Stimulated activated CD4-positive, alpha-beta T cell treated with anti-CD3 and anti-CD28 coated beads, Interleukin-12 subunit alpha, Interleukin-12 subunit beta, amount 100 ng/mL, for 4 hours (primary cell): ENCODE data around the gene COL11A2.
"Not testable (repeated sequence)": the region's sequence is repeated elsewhere in the genome, so short reads cannot be mapped to it uniquely, and the experiment has no call there.

Experiments used
- DNase-seq: peaks from one replicate; pipeline ENCODE4 v3.0.0-alpha.2; 2020

The COL11A2 gene

DNA sequence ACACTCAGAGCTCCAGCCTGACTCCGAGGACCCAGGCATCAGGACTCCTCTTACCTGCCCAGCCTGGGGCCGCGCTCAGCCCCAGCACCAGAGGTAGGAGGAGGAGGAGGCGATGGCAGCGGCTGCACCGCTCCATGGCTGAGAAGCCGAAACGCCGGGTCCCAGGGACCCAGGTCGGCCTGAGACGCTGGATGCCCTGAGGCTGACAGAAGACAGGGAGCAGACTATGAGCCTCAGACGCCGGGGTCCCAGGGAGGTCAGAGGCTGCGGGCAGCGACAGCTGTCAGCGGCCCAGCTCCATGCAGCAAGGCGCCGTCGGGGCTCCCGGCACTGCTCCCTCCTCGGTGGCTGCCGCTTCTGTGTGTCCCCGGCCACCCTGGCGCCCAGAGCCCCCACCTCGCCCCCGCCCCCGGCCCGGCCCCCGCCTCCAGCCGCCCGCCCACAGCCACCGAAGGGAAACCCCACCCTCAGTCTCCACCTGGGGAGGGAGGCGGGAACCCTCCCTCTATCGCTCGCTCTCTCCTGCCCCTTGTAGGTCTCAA is at the start of gene COL11A2:
Gene COL11A2 (minus strand): TSS at position 363 of the 542 bp plus-strand sequence. CDS start 227 bp downstream, at position 136.
- no peak for DNase-seq

- DNase-seq: no peak
Measured at GRCh38 chr6:33241968-33242367, 49.7 kb upstream of the COL11A2 start.

DNA sequence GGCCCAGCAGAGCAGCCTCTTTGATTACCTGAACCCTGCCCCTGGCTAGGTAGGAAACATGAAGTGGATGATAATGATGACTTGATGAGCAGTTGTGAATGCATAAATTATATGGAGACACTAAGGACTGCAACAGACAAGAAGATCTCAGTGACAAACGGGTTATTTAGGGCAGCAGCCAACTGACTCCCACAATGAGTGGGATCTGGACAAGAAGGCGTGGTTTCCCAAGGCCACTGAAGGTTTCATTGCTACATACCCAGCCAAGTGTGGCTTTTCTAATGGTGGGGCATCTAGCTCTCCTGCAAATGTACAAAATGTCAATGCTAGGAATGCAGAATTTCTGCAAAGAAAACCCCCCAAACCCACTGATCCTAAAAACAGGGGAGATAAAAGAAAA is 45.5 kb upstream of the COL11A2 start:
- no peak for DNase-seq

GRCh38 chr6:33236852-33237251 is 44.6 kb upstream of the COL11A2 start:
- no peak for DNase-seq

GRCh38 chr6:33236328-33236727 is 44.1 kb upstream of the COL11A2 start:
- DNase-seq: no peak

GRCh38 chr6:33235221-33235634 is 43.0 kb upstream of the COL11A2 start:
- no peak for DNase-seq

DNA sequence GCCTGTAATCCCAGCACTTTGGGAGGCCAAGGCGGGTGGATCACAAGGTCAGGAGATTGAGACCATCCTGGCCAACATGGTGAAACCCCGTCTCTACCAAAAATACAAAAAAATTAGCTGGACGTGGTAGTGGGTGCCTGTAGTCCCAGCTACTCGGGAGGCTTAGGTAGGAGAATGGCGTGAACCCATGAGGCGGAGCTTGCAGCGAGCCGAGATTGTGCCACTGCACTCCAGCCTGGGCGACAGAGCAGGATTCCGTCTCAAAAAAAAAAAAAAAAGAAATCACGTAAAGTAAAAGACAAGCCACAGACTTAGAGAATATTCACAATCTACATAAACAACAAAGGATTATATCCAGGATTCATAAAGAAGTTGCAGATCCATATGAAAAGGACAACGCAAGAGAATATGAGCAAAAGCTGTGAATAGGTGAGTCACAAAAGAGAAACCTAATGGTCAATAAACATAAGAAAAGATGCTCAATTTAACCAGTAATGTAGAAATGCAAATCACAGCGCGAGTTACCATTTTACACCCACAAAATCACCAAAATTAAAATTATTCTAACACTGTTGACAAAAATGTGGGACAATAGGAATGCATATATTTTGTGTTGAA is 34.3 kb upstream of the COL11A2 start:
- not testable (repeated sequence) for DNase-seq

DNA sequence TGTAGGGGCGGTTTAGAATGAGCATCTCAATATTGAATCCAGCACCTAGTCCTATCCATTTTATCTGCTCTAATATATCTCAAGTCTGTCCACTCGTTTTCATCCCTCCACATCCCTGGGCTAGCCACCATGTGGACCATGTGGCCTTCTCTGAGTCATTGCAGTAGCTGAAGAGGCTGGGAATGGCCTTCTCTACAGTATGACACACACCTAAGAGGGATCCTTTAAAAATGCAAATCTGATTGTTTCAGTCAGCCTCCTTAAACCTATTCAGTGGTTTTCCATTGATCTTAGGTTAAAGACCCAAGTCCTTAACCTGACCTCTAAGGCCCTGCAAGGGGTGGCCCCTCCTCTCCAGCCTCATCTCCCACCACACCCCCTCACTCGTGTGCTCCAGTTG is 25.4 kb upstream of the COL11A2 start:
- no peak for DNase-seq

DNA sequence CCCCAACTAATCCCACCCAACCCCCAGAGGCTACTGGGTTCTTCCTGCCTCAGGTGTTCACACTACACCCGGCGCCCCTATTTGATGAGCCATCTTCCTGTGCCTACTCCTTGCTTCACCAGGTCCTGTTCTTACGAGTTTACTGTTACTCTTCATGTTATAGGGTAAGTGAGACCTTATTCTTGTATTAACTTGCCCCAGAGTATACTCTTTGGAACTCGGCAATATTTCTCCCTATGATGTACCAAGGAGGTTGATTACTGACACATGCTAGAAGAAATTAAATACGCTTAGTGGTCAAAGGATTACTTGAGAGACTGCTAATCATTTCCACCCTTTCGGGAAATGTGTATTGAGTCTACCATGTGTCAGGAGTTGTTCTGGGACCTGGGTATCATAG is 25.0 kb upstream of the COL11A2 start:
- no peak for DNase-seq

DNA sequence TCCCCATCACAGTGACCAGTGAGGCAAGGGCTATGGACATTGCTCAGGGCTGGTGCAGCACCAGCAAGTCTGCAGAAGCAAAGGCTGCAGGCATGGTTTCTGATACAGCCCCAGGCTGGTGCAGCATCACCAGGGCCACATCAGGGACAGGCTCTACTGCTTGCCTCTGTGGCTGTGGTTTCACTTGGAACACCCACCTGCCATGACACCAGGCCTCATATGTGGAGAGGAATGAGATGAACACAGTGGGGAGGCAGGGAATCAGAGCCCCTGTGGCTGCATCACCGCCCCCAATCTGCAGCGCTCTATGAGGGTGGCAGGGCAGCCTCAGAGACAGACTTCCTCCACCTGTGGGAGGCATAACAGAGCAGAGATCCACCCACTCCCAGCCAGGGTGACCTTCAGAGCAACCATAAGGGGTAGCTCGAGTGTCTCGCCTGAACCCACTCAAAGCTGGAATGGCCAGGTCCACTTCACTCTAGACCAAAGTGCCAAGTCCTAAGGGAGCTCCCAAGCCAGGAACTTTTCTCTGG is 23.9 kb upstream of the COL11A2 start:
- no peak for DNase-seq

DNA sequence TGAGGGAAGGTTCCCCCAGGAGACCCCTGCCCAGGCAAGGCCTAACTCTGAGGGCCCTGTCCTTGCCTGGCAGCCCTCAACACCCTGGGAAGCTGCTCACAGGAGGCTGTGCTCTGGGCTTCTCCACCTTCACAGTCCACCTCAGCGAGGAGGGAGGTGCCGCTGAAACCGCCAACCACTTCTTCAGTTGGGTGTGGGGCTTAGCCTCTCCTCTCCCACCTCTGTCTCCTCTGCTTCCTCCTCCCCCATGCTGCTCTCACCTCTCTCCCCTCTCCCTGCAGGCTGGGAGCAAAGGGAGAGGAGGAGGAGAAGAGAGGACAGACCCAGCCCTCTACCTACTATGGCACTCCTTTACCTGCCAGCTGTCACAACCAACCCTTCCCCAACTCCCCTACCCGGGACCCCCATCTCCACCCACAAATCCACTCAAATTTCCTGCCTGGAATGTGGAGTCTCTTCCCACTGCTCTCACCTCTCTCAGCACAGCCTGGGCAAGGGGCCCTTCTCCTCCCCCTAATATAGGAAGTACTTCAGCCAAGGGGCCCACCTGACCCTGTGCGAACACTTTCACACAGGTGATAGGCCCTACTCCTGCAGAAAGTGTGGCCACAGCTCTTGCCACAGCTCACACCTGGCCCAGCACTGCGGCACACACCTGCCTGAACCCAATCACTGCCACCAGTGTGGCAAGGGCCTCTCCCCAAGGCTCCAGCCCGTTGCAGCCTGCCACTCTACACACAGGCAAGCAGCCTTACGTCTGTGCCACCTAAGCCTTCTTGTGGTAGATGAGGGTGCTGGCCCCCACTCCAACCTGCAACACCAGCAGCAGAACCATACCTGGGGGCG is 23.2 kb upstream of the COL11A2 start:
- no peak for DNase-seq

GRCh38 chr6:33213989-33214335 is 21.7 kb upstream of the COL11A2 start:
- no peak for DNase-seq

- DNase-seq: no peak
Measured at GRCh38 chr6:33213166-33213988, 21.1 kb upstream of the COL11A2 start.

DNA sequence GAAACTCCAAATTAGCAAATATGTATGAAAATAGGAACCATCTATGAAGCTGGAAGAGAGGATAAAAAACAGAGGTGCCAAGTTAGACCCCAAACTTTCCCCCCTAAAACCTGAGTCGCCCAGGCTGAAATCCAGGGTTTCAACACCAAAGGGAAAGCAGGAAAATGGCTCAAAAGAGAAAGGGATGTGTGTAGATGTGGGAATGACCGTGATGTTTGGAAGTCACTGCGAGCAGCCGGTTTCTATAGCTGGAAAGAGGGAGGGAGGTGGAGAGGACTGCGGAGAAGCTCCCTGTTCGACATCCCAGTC is 20.5 kb upstream of the COL11A2 start:
- no peak for DNase-seq

GRCh38 chr6:33211666-33212422 is 19.6 kb upstream of the COL11A2 start:
- no peak for DNase-seq

- no peak for DNase-seq
Measured at GRCh38 chr6:33211136-33211535, 18.9 kb upstream of the COL11A2 start.

DNA sequence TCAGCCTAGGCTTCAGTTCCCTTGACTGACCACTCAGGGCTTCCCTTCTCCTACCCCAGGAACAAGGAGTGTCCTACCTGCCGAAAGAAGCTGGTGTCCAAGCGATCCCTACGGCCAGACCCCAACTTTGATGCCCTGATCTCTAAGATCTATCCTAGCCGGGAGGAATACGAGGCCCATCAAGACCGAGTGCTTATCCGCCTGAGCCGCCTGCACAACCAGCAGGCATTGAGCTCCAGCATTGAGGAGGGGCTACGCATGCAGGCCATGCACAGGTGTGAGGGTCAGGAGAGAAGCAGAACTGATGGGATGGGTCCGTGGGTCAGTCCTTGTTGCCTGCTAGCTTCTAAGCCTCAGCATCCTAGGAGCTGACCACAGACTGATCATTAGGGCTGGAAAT is 17.6 kb upstream of the COL11A2 start:
- DNase-seq: no peak

GRCh38 chr6:33208091-33208967 is 16.1 kb upstream of the COL11A2 start, which contains the start of gene RING1:
RING1 (plus strand) TSS chr6:33208500; CDS start chr6:33208823, 323 bp downstream.
- DNase-seq: peak; percentile 84

DNA sequence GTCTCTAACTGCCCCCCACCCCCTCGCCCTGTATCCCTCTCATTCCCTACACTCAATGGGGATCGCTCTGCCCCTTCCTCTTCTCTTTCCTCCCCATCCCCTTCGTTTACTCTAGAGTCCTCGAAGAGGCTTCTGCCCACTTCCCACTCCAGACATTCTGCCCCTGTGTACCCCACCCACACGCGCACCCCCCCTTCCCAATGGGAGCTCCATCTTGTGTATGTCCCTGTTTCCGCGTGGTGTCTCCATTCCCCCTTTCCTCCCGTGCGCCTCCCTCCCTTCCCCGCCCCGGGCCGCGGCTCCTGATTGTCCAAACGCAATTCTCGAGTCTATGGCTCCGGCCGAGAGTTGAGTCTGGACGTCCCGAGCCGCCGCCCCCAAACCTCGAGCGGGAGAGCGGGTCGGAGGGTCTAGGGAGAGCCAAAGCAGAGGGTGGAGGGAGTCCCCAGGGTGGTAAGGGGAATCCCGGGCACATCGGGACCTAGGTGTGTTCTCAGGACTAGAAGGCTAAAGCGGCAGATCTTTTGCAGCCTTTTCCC is 15.4 kb upstream of the COL11A2 start:
- DNase-seq: no peak

DNA sequence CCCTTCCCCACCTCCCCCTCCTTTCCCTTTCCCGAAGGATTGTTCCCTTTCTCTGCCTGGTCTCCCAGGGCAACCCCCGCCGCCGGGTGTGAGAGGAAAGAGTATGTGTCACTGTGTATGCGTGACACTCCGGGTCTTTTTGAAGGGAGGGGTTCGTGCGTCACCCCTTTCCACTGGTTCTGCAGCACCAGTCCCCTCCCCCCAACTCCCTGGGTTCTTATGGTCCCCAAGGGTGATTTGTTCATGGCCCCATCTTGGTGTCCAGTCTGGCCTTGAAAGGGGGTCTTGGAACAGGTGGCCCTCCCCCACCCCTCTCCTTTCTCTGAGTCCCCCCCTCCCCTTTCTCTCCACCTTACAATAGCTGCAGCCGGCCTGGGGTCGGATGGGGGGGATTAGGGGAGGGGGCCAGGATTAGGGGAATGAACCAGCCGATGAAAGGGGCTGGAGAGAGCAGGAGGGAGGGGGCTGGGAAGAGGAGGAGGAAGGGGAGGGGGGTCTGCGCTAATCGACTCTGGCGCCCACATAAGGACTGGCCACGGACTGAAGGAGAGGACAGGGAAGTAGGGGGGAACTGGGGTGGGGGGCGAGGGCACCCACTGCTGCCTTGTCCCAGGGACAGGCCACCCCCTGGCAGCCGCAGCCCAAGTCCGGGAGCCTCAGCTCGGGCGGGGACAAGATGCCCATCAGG is 14.7 kb upstream of the COL11A2 start:
- no peak for DNase-seq
